Mucosa of descending colon (tissue), 3 donors: ENCODE data around the gene NANOS1. TPM values are rescaled to one million over a fixed set of nuclear protein-coding genes. Genes with fewer than 3 reads are reported as not detected.

Experiments used
- ATAC-seq: fragments of 200-7000 bp; cut with Tn5 transposase; one replicate; pipeline ENCODE4 v1.9.1; 2020; ENCODE audit warnings: mild to moderate bottlenecking, moderate library complexity
- DNase-seq, 3 donors: peaks; one replicate each; pipeline ENCODE4 v3.0.0-alpha.2; 2020
- H3K36me3 ChIP-seq: fragments of 200-600 bp; one replicate; pipeline ENCODE4 v1.8.0; 2021; ENCODE audit warnings: low read depth, mild to moderate bottlenecking
- H3K4me1 ChIP-seq: fragments of 200-600 bp; one replicate; pipeline ENCODE4 v1.8.0; 2021; ENCODE audit warnings: low read depth, mild to moderate bottlenecking
- H3K4me3 ChIP-seq: fragments of 200-600 bp; one replicate; pipeline ENCODE4 v1.8.0; 2021; ENCODE audit warnings: mild to moderate bottlenecking
- H3K9me3 ChIP-seq: fragments of 200-600 bp; one replicate; pipeline ENCODE4 v1.8.0; 2021; ENCODE audit warnings: mild to moderate bottlenecking
- intact Hi-C, 2 donors: fragments of 100-400 bp; cut with DNase I in 1 of 2; cut with micrococcal nuclease in 1 of 2; formaldehyde crosslinking; loops; one replicate each; pipeline versions ENCODE4 v1.11.0 to v1.11.1; 2022; cut with DNase I, micrococcal nuclease
- total RNA-seq, 3 donors: library from RNA; stranded (reverse); fragmentation: NEBNext Ultra II Directional in 2 of 3; extraction: Animal tissue kit (Norgen Biotek cat#: 25700) in 2 of 3; gene quantifications; one replicate each; pipeline versions ENCODE4 v1.2.1 to v1.2.4, GENCODE V29; 2021 to 2023
- TF ChIP-seq, protein P1 (sequence below): fragments of 200-600 bp; IDR thresholded peaks from one replicate; pipeline ENCODE4 v1.8.0; 2022; ENCODE audit warnings: antibody characterized with exemption, mild to moderate bottlenecking
- donor health status: DM: no; HTN: no; CAD: no; lungs with moderate emphysema.
- donor health status: DM: no; HTN: no; CAD: no.
- donor health status: DM: no; HTN: yes; CAD: no.

NANOS1 gene
- total RNA-seq, 3 donors from 2014 or later = 0.12 to 2.7 (median 0.43) TPM

DNA sequence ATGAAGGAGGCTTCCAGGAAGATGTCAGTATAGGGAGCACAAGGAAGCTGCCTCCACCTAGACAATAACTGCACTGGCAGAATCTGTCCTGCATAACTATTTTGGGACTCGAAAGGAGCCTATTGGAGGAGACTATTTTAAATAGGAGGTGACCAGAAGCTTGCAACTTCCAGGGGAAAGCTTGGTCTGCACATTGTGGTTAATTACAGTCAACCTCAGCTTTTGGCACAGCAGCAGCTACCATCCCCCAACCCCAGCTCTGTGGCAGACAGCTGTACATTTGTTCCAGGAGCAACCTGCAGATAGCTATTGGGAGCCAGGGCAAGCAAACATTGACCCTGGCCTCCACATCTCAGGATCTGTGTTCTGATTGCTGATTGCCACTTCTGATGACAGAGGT, 46.3 kb upstream of the NANOS1 start:
- no peaks in the 10 kb centered on the region for H3K4me1 ChIP-seq
- no peak for DNase-seq
- TF ChIP-seq, protein P1, sequence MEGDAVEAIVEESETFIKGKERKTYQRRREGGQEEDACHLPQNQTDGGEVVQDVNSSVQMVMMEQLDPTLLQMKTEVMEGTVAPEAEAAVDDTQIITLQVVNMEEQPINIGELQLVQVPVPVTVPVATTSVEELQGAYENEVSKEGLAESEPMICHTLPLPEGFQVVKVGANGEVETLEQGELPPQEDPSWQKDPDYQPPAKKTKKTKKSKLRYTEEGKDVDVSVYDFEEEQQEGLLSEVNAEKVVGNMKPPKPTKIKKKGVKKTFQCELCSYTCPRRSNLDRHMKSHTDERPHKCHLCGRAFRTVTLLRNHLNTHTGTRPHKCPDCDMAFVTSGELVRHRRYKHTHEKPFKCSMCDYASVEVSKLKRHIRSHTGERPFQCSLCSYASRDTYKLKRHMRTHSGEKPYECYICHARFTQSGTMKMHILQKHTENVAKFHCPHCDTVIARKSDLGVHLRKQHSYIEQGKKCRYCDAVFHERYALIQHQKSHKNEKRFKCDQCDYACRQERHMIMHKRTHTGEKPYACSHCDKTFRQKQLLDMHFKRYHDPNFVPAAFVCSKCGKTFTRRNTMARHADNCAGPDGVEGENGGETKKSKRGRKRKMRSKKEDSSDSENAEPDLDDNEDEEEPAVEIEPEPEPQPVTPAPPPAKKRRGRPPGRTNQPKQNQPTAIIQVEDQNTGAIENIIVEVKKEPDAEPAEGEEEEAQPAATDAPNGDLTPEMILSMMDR = no peak
- intact Hi-C loops = no loop called here
- H3K4me3 ChIP-seq = no peak overlapping the region
- H3K36me3 ChIP-seq = no peaks in the 10 kb centered on the region
- ATAC-seq = no peak
- peaks cover 15% of the 10 kb centered on the region for H3K9me3 ChIP-seq

DNA sequence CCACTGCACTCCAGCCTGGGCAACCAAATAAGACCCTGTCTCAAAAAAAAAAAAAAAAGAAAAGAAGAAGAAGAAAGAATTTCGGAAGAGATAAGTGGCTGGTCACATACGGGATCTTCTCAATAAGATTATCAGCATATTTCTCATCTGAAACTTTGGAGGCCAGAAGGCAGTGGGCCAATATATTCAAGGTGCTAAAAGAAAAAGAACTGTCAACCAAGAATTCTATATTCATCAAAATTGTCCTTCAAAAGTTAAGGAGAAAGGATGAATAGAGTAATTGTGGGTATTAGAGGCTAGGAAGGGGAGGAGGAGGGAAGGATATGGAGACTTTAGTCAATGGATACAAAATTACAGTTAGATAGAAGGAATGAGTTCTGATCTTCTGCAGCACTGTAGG, 43.9 kb upstream of the NANOS1 start:
- intact Hi-C loops = no loop called here
- H3K4me3 ChIP-seq = no peak overlapping the region
- no peak for DNase-seq
- no peaks in the 10 kb centered on the region for H3K4me1 ChIP-seq
- TF ChIP-seq, protein P1 = no peak
- H3K36me3 ChIP-seq = no peaks in the 10 kb centered on the region
- no peak for ATAC-seq
- peaks cover 15% of the 10 kb centered on the region for H3K9me3 ChIP-seq

DNA sequence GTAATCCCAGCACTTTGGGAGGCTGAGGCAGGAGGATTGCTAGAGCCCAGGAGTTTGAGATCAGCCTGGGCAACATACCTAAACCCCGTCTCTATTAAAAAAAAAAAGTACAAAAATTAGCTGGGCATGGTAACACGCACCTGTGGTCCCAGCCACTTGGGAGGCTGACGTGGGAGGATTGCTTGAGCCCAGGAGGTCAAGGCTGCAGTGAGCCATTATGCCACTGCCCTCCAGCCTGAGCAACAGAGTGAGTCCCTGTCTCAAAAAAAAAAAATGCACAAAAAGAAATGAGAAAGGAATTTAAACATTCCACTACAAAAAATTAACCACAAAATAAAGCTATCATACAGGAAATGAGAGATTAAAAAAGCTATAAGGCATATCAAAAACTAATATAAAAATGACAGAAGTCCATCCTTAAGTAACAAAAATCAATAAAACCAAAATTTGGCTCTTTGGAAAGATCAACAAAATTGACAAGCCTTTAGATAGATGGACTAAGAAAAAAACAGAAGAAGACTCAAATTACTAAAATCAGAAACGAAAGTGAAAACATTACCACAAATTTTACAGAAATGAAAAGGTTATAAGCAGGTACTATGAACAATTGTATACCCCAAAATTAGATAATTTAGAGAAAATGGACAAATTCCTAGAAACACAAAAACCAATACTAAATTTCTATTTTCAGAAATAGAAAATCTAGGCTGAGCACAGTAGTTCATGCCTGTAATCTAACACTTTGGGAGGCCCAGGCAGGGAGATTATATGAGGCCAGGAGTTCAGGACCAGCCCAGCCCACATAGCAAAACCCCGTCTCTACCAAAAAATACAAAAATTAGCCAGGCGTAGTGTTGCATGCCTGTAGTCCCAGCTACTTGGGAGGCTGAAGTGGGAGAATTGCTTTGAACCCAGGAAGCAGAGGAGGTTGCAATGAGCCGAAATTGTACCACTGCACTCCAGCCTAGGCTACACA, 42.4 kb upstream of the NANOS1 start:
- H3K4me3 ChIP-seq = no peak overlapping the region
- DNase-seq (no peak), ATAC-seq (no peak)
- intact Hi-C loops = no loop called here
- no peaks in the 10 kb centered on the region for H3K4me1 ChIP-seq
- TF ChIP-seq, protein P1 = no peak
- peaks cover 15% of the 10 kb centered on the region for H3K9me3 ChIP-seq
- H3K36me3 ChIP-seq = no peaks in the 10 kb centered on the region

DNA sequence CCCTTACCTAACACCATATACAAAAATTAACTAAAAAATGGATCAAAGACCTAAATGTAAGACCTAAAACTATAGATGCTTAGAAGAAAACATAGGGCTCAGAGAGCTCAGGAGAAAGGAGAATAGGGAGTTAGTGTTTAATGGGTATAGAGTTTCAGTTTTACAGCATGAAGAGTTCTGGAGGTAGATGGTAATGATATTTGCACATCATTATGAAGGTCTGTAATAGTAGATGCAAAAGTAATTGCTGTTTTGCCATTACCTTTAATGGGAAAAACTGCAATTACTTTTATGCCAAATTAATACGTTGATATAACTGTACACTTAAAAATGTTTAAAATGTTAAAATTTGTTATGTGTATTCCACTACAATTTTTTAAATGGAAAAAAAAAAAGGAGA, 39.2 kb upstream of the NANOS1 start:
- no peak for ATAC-seq
- intact Hi-C loops = no loop called here
- no peak for DNase-seq
- no peaks in the 10 kb centered on the region for H3K36me3 ChIP-seq
- TF ChIP-seq, protein P1 = no peak
- H3K4me1 ChIP-seq = no peaks in the 10 kb centered on the region
- H3K4me3 ChIP-seq = no peak overlapping the region
- H3K9me3 ChIP-seq = peaks cover 8% of the 10 kb centered on the region

DNA sequence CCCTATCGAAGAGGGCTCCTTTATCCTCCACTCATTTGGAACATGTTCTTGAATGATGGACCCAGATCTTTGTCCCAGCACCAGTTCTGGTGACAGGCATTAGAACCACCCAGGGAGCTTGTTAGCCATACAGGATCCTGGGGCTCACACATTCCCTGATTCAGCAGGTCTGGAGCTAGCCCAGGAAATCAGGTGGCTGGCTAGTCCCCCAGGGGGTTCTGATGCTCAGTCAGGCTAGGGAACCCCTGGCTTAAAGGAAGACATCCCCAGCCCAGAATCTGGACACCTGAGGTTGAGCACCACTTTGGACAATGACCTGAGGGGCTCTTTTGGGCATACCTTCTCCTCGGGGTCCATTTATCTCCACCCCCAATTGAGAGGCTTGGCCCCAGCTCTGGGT, 37.0 kb upstream of the NANOS1 start:
- no peak overlapping the region for H3K4me3 ChIP-seq
- no peak for DNase-seq
- ATAC-seq = no peak
- H3K36me3 ChIP-seq = no peaks in the 10 kb centered on the region
- no peaks in the 10 kb centered on the region for H3K4me1 ChIP-seq
- intact Hi-C loops = no loop called here
- no peaks in the 10 kb centered on the region for H3K9me3 ChIP-seq
- TF ChIP-seq, protein P1 = no peak
